Nucleus accumbens (tissue), 56 donors: Measurements from ENCODE around the gene PDE8A.

Experiments
- DNase-seq, 56 donors: peaks; one replicate each; lab custom pipeline; 2025; lab: John Stamatoyannopoulos, UW

Gene PDE8A, protein sequence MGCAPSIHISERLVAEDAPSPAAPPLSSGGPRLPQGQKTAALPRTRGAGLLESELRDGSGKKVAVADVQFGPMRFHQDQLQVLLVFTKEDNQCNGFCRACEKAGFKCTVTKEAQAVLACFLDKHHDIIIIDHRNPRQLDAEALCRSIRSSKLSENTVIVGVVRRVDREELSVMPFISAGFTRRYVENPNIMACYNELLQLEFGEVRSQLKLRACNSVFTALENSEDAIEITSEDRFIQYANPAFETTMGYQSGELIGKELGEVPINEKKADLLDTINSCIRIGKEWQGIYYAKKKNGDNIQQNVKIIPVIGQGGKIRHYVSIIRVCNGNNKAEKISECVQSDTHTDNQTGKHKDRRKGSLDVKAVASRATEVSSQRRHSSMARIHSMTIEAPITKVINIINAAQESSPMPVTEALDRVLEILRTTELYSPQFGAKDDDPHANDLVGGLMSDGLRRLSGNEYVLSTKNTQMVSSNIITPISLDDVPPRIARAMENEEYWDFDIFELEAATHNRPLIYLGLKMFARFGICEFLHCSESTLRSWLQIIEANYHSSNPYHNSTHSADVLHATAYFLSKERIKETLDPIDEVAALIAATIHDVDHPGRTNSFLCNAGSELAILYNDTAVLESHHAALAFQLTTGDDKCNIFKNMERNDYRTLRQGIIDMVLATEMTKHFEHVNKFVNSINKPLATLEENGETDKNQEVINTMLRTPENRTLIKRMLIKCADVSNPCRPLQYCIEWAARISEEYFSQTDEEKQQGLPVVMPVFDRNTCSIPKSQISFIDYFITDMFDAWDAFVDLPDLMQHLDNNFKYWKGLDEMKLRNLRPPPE

DNA sequence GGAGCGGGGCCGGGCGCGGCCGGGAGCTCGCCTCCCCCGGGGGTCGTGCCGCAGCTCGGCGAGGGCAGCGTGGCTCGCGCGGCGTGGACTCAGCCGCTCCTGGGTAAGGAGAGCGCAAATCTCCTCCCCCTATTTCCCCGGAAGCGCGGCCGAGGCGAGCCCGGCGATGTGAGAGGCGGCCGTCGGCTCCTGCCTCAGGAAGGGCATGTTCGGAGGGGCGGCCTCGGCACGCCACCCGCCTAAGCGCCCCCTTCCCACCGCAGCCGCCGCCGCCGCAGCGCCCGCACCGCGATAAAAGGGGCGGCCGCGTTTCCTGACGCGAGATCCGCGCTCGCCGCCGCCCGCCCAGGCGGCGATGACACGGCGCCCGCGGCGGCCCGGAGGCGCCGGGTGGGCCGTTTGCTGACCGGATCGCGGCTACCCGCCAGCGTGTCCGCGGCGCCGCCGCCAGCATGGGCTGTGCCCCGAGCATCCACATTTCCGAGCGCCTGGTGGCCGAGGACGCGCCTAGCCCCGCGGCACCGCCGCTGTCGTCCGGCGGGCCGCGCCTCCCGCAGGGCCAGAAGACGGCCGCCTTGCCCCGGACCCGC is at the start of gene PDE8A:
TSS of gene PDE8A (plus strand) at position 146 of the 590 bp plus-strand sequence. CDS start at position 453, 307 bp downstream.
- peak in 19 of 56 donors; percentile 41 to 74 (median 55) for DNase-seq

DNA sequence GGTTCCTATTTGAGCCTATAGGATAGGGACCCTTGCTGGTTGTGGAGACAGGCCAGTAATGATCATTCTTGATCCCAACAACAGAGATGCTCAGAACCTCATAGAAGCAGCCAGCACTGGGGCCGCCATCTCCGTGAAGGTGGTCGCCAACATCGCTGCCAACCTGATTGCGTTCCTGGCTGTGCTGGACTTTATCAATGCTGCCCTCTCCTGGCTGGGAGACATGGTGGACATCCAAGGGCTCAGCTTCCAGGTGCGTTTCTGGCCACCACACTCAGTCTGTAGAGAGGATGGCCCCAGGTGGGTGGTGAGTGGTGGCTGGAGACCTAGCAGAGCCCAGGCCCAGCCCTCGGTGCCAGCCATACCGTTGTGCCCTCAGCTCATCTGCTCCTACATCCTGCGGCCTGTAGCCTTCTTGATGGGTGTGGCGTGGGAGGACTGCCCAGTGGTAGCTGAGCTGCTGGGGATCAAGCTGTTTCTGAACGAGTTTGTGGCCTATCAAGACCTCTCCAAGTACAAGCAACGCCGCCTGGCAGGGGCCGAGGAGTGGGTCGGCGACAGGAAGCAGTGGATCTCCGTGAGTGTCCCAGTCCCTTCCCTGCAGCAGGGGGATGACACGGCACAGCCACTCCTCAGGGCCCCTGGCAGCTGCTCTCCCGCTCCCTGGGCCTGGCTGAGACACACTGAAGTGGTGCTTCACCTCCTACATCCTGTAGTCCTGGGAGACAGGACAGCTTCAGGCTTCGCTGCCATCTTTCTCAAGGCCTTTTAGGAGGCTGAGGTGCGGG is 46.5 kb upstream of the PDE8A start:
- no peak for DNase-seq

DNA sequence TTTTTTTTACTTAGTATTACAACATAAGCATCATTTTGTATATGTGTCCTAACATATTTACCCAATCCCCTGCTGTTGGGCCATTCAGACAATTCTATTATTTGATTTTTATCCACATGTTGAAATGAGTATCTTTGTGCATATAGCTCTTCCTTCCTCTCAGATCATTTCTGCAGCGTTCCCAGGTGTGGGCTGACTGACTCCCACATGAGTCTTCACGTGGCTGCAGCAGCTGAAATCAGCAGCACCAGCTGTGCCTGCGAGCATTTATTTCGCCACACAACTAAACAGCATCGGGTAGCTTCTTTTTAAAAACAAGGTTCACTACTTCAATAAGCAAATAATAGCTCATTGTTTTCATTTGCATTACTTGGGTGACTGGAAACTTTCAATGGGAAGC is 44.5 kb upstream of the PDE8A start:
- DNase-seq = peak in 31 of 56 donors; percentile 5 to 76 (median 26)

DNA sequence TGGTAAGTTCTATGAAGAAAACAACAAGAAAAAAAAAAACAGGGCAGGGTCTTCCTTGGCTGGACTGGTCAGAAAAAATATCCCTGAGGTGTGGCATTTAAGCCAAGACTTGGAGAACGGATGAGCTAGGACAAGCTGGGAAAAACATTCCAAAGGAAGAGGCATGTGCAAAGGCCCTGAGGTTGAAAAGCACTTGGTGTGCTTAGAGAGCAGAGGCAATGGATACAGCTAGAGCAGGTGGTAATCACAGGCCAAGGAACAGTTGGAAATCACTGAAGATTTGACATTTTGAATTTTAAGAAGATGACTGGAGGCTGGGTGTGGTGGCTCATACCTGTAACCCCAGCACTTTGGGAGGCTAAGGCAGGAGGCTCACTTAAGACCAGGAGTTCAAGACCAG is 42.9 kb upstream of the PDE8A start:
- no peak for DNase-seq

DNA sequence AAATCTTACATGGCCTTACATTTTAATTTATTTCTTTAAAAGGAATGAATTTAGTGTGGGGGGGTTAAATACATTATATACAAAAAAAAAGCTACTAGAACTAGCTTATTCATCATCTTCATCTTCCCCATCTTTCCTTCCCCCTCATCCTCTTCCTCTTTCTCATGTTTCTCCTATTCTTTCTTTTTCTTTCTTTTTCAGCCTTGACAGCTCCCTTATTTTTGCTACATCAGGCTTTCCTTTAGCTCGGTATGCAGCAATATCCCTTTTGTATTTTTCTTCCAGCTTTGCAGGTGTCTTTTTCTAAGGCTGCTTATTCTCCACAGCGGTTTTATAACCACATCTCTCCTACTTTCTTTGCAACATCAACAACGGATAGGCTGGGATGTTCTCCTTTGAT is 41.3 kb upstream of the PDE8A start:
- no peak for DNase-seq

DNA sequence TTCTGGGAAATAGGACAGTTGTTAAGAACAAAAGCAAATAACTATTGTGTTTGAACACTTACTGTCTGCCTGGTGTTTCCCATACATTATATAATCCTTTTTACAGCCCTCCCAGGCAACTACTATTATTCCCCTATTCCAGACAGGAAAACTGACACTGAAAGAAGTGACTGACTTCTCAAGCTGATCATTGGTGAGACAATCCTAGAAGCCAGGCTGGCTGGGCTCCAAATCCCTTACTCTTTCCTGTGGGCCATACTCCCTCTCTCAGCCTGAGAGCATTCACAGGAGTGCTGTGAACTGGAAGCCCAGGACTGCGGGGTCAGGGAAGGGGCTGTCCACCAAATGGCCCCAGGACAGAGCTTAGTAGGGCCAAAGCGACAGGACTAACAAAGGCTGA is 39.2 kb upstream of the PDE8A start:
- DNase-seq = no peak

DNA sequence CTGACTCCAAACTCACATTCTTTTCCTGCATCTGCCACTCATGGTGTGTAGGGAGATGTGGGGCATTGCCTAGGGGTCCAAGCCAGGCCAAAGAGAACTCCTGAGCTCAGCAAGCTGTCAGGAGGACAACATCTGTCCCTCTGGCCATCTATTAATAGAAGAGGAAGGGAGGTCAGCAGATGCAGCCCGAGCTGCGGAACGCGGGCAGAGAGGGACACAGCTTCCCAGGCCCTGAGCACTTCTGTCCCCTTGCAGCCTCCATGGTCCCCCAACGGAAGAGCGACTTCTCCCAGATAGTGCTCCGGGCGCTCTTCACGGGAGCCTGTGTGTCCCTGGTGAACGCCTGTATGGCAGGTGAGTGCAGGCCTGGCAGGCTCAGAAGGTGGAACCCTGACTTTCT is 37.3 kb upstream of the PDE8A start:
- DNase-seq = no peak

DNA sequence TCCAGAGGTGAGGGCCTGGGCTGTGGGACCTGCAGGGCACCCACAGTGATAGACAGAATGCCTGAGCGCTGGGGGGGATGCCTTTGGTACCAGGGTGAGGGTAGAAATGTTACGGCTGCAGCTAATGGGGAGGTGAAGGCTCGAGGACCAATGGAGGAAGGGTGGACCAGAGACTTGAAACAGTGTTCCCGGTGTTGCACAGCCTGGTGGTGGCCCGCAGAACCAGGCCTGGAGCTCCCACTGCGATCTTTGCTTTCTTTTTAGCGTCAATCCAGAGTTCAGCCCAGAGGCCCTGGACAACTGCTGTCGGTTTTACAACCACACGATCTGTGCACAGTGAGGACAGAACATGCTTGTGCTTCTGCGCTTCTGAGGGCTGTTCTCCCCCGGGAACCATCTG is 36.8 kb upstream of the PDE8A start:
- no peak for DNase-seq

DNA sequence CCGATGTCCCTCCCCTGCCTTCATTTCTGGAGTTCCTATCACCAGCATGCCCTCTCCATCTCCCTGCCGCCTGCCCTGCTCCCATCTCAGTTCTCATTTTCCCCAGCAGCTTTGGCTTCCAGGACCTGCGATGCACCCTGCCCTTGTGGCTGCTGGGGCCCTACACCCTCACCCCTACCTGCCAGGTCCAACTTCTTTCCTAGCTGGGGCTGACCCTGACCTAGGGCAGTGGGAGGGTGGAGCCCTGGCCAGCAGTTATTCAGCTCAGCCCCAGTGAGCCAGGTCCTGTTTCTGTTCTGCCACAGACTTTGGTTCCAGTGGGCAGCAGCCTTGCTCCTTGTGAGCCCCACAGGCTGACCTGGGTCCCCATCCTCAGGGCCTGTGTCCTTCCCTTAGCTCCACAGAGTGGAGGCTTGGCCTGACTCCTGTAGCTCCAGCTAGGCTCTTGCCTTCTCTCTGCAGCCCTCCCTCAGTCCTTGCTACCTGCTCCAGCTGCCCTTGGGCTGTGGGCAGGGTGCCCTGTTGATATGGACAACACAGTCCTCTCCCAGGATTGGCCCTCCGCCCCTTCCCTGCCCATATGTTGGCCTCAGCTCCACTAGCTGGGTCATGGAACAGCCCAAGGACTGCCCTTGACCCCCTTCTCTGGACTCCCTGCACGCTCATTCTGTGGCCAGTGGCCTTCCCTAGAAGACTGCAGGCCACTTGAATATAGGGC is 34.7 kb upstream of the PDE8A start:
- no peak for DNase-seq

DNA sequence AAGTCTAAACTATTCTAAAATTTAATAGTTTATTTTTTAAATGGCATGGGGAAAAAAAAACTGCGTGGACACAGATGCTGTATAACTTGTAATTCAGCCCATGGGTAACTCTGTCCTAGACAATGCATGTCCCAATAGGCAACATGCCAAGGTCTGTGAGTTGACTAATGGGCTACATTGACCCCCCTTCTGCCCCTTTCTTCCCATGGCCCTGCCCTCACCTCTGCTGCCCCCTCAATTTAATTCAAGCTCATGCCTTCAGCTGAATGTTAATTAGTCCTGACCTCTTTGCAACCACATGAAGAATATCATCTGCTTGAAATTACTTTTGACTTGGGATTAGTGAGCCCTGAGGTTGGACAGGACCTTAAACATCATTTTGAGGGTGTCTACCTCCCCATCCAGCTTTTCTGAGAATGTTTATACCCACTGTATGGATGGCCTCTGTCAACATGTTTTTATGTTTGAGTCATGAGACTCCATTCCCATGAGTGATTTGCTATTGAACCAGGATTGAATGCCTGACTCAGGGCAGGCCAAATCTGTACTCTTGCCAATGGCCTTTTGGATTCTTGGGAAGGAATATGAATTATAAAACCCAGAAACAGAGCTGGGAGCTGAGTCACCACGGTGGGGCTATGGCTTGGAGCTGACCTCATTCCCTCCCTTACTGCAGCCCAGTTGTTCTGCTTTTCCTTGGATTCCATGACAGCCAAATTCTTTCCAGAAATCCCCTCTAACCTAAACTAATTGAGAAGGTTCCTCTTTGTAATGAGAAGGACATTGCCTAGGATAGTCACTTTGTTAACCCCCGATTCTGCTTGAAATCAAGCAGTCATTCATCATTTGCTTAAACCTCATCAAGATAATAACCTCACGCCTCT is 33.5 kb upstream of the PDE8A start:
- peak in 5 of 56 donors; percentile 4 to 73 (median 9) for DNase-seq

DNA sequence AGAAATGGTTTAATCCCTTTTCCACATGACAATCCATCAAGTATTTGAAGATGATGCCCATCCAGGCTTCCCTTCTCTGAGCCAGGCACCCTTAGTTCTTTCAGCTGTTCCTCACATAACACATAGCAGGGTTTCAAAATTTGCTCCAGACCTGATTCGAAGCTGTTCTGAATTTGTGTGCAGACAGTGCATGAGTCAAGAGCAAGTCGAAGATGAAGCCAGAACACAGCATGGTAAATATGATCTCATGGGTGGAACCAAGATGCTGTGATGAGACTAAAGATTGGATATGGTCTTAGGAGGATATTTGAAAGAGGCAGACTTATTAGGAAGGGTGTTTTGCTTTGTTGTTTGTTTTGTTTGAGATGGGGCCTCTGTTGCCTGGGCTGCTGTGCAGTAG is 32.6 kb upstream of the PDE8A start:
- no peak for DNase-seq

DNA sequence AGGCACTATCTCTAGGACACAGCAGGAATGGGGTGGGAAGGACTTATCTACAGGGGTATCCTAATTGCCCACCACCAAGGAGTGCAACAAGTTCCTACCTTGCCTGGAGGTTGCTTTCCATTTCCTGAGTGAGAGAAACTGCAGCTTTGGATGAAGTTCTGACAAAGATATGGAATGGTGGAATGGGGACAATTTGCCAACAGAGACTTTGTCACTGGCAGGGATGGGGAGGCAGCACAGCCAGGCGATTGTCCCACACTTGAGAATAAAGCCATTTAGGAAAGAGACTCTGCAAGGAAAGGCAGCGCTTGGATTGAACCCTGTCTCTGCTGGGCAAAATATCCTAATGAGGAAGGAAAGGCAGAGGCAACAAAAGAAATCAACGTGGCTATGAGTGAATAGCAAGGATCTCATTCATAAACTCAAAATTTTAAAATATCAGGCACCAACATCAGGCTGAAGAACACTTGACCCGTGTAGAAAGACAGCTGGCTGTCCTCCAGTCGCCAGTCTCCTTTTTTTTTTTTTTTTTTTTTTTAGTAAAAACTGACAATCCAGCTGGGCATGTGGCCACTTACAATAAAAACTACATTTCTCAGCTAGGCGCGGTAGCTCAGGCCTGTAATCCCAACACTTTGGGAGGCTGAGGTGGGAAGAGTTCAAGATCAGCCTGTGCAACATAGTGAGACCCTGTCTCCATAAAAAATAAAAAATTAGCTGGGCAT is 31.6 kb upstream of the PDE8A start:
- peak in 34 of 56 donors; percentile 4 to 58 (median 28) for DNase-seq

DNA sequence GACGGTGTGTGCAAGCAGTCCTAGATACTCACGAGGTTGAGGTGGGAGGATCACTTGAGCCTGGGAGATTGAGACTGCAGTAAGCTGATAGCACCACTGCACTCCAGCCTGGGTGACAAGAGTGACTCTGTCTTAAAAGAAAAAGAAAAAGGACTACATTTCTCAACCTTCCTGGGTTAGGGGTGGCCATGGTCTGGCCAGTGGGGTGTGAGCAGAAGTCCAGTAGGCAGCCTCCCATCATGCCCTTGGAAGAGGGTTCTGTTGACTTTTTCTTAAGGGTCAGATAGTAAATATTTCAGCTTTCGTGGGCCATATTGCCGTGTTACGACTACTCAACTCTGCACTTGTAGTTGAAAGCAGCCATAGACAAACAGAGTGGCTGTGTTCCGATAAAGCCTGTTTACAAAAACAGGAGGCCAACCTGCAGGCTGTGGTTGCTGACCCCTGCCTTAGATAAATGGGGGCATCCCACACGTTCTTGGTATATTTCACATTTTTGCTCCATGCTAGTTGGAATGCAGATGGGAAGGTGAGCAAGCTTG is 31.0 kb upstream of the PDE8A start:
- DNase-seq = no peak

DNA sequence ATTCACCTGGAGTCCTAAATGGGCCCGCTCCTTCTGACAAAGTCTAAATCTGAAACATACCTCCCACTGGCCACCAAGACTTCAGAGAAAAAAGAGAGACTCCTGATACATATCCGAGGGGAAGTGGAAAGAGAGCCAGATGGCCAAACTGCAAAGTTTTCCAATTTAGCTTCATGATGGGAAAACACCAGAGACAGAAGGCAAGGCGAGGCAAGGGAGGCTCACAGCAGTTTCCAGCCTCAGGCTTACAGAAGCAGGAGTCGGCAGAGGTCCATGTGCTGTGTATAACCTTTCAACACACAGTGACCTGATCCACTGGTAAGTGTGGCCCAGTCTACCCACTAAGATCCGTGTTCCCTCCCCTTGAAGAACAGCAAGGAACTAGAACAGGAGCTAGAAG is 29.9 kb upstream of the PDE8A start:
- no peak for DNase-seq

DNA sequence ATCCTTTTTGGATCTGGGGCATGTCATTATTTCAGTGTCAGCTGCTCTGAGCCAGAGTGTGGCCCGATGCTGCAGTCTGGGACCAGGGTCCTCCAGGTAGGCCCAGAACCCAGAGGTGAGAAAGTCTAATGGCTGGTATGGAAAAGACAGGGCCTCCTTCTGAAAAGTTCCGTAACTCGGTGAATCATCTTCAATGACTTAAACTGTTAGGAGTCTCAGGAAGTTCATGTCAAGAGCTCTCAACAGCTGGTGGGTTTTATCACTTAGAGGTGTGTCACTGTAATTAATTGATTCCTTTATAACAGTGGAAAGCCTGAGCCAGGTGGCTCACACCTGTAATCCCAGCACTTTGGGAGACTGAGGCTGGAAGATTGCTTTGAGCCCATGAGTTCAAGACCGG is 28.5 kb upstream of the PDE8A start:
- no peak for DNase-seq

DNA sequence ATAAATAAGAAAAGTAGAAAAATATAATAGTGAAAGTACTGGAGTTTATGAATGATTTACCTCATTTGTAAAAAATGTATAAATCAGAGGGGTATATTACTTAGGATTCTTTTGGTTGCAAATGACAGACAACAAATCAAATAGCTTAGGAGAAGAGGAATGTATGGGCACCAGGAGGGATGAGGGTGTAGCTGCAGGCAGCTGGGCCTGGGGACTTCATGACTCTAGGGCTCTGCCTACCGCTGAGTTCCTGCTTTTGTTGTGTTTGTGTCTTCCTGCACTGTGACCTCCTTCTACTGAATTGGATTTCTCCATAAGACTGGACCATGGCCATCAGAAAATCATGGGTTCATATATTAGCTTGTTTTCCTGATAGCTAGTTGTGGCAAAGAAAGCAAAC is 27.9 kb upstream of the PDE8A start:
- no peak for DNase-seq

DNA sequence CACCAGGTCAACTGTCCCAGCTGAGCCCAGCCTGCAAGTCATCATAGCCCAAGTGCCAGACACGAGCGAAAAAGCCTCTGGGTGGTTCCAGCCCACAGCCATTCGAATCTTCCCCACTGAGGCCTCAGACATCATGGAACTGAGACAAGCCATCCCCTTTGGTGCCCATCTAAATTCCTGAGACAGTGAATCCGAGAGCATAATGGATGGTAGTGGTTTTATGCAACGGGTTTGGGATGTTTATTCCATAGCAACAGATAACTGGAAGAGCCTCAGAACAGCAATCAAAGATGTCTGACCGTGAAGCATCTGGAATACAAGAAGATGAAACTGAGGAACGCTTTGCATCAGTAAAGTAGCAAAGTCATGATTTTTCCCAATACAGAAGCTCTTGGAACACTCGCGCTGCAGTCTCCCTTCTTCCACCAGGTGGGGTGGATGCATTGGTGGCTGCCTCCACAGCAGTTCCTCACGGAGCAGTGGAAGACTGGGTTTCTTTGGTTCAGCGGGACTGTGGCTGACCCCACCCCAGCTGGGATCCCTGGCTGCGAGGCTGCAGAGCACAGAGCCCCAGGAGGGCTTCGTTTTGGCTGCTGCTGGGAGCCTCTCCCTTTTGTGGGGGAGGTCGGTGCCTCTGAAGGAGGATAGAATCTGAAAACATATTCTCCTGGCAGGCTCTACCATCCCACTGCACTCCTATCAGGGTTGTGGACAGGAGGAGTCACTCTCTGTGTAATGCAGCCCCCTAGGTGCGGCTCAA is 26.4 kb upstream of the PDE8A start:
- peak in 53 of 56 donors; percentile 16 to 87 (median 63) for DNase-seq
